NCI-H2227 (cell line): ENCODE results near the gene GABRB3.

Experiments used
- DNase-seq: peaks from one replicate; lab custom pipeline; 2025; ENCODE audit not compliant: unreplicated experiment; lab: John Stamatoyannopoulos, UW

GABRB3 gene

DNA sequence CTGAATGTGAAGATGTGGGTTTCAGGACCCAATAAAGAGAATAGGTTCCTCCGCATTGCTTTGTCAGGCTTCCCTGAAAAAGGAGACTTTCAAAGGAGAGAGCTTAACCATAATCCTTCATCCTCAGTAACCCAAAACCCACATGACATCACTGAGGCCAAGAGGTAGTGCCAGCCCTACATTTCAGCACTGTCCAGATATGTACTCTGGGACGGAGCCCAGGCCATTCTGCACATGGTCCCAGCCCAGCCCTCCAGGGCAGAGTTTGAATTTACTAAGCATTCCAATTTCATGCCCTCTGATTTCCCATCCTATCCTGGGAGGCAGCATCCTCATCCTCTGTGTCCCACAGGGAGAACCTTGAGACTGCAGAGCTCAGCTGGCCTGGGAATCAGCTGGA lies 210.5 kb downstream of the GABRB3 start:
- DNase-seq = no peak

GRCh38 chr15:26561896-26562295 lies 211.0 kb downstream of the GABRB3 start:
- DNase-seq = no peak

GRCh38 chr15:26561130-26561529 lies 211.7 kb downstream of the GABRB3 start:
- DNase-seq = no peak

- no peak for DNase-seq
These were observed 217.0 kb downstream of the GABRB3 start for GRCh38 chr15:26555898-26556297.

DNA sequence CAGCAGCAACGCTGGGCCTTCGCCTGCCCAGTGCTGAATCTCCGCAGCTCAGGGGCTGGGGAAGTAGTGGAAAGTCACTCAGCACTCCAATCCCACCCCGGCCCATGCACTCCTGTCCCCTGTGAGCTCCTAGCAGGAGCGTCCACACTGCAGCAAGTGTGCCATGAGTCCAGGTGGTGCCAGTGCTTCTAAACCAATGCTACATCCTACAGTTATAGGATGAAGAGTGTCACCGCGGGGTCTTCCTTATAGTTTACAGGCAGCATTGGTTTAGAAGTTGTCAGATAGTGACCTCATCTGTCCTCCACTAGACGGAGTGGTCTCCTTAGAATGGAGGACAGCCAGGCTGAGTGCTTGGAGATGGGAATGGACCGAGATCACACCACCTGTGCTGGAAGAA lies 221.4 kb downstream of the GABRB3 start:
- no peak for DNase-seq

GRCh38 chr15:26550880-26551279 lies 222.0 kb downstream of the GABRB3 start:
- DNase-seq = no peak

DNA sequence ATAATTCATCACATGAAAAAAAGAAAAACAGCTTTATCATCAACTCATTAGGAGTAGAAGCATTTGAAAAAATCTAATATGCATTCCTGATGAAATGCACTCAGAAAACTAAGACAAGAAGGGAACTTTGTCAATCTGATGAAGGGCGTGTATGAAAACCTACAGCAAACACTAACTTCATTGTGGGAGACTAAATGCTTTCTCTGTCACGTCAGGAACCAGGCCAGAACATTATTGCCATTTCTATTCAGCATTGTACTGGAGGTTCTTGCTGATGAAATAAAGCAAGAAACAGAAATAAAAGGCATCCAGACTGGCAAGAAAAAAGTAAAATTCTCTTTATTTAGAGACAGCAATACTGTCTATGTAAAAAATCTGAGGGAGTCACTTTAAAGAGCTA lies 235.2 kb downstream of the GABRB3 start:
- no peak for DNase-seq

- DNase-seq = no peak
These were observed 241.4 kb downstream of the GABRB3 start for GRCh38 chr15:26531489-26531888.

GRCh38 chr15:26525096-26525495 lies 247.8 kb downstream of the GABRB3 start:
- DNase-seq = no peak

DNA sequence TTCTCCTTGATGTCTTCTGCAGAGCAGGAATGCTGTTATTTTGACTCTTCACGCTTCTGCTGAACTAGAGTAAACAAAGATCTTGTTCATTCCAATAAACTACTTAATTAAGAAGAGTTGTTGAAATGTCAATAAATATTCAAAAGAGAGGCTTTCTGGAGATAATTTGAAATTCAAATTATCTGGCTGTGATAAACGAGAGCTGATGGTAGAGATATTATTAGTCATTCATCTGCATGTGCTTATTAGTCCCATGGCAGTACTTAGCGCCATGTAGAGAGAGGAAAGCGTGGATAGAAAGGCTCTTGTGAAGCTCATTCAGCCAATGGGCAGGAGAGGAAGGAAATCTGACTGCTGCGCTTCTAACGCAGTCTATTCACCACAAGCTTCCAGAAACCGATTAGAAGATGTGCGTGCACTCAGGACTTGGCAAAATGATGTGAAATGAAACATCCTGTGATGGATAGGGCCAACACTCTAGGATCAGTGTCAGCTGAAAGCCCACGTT lies 251.1 kb downstream of the GABRB3 start:
- DNase-seq = no peak

DNA sequence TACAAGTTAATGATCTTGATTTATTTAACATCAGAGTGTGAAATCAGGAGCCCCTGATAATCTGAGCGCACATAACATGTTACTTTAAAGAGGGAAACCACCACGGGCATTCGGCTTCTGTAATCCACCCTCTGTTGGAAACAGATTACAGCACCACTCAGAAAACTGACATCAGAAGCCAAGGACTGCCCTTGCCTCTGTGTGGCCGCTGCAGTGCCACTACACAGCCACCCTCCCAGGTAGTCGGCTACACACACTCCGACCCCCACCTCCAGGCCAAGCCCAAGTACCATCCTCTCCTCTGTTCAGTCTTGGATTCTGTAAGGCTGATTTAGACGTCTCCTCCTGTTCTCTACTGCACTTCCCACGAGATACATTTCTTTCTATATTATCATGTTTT lies 251.7 kb downstream of the GABRB3 start:
- DNase-seq = no peak

- DNase-seq = no peak
These were observed 254.0 kb downstream of the GABRB3 start for GRCh38 chr15:26518885-26519284.

DNA sequence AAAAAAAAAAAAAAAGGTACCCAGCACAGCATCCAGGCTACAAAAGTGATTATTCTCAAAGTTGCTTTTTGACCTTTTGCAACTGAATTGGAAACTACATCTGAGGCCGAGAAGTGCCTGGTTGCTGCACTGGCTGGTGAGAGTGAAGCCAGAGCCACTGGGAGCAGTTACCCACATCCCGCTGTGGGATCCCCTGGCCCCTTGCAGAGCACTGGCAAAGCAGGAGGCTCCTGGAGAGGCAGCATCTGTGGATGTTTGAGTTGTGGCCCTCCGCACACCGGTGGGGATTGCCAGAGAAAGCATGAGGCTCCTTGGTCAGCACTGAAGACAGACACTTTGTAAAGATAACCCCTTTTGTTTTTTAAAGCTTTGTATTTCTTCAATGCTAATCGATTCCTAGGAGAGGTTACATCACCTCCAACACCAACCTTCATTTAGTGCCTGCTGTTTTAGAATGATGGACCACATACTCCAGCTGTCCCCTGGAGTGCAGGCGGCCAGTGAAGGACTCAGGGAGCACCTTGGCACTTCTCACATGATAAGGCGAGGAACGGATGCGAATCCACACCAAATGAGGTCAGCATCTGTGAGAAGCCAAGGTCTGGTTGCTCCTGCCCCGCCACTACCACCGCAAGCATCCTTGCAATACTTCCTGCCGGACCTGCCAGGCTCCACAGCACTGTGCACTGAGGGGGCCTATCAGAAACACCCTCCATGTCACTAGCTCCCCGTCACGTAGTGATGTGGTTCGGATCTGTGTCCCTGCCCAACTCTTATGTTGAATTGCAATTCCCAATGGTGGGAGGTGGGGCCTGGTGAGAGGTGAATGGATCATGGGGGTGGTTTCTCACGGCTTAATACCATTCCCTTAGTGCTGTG lies 256.5 kb downstream of the GABRB3 start:
- no peak for DNase-seq

GRCh38 chr15:26504009-26504408 lies 268.9 kb downstream of the GABRB3 start:
- DNase-seq = no peak
